GM21367 (cell line): ENCODE data around the gene FMN1.

Experiments
- ATAC-seq: cut with Tn5 transposase; IDR thresholded peaks from one replicate; pipeline ENCODE4 v1.9.1; 2021; ENCODE audit not compliant: unreplicated experiment

The FMN1 gene

GRCh38 chr15:32946210-32946609, 248.3 kb downstream of the FMN1 start:
- ATAC-seq = no peak

GRCh38 chr15:32944431-32944830, 250.1 kb downstream of the FMN1 start:
- no peak for ATAC-seq

DNA sequence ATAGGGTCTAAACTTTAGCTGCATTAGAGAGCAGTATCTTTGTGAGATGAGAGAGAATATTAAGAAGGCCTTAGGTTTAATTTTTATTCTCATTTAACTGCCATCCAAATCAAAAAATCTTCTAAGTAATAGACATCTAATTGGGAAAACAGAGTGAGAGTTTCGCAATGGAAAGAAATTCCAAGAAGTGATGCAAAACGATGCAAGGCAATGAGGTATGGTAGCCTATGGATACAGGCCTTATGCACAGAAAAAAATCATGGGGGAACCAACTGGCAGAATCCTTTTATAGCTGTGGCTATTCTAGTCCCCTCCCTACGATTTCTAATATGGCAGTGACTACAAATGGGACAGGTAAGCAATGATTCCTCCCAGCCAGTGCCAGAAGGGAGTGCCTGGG, 250.8 kb downstream of the FMN1 start:
- no peak for ATAC-seq

DNA sequence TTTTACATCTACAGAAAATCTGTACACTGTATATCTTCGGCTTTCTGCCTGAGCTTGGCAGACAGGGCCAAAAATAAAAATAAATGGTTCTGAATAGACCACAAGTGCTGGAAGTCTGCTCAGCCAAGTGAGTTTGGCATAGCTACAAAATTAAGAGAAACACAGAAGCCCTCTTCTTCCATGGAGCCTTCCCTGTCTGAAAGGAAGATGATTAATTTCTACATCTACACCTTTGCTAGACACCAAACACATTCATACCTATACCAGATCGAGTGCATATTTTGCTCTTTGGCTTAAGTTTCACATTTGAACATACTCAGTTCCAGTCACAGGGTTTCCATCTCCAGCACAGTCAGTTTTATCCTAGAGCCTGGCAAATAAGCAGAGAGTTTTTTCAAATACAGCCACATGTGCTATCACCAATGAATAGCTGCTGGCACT, 252.1 kb downstream of the FMN1 start:
- ATAC-seq = no peak

- ATAC-seq = no peak
Measured at GRCh38 chr15:32941823-32942222, 252.7 kb downstream of the FMN1 start.

DNA sequence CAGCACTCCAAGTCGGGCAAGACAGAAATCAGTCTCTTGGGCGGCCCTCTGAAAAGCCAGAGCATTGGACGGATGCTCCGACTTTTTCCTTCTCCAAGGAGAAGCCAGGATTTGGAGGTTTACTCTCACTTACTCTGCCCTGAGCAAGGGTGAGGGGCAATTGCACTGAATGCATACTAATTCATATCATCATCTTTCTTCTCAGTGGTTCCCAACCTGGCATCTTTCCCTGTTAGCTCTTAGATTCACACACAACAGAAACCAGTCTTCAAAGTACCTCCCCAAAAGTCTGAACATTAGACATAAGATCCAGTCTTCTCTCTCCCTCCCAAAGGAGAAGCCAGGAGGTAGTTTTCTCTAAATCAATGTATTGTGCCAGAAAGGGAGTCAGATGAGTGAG, 257.5 kb downstream of the FMN1 start:
- ATAC-seq = no peak

DNA sequence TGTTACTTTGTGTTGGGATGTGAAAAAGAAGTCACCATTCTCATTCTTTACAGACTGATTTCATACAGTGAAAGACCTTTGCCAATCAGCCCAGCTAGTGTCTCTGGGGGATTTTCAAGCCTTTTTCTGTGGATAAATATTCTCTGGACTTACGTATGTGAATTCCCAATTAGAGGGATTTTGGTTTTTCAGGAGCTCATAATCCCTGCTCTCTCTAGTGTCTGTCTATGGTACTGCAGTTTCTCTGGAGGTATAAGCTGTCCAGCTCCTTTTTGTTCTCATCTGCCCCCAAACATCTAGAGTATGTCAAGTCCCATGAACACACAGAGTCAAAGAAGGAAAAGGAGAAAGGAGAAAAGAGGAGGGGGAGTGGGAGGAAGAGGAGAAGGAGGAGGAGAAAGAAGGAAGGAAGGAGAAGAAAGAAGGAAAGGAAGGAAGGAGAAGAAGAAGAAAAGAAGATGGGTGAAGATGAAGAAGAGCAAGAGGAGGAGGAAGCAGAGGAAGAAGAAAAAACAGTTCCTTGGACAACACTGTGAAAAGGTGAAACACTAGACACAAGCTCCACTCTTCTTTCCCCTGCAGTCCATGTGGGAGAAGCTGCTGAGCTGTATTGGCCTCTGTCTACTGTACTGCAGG, 258.1 kb downstream of the FMN1 start:
- peak; percentile 49 for ATAC-seq

GRCh38 chr15:32935139-32935538, 259.4 kb downstream of the FMN1 start:
- no peak for ATAC-seq

GRCh38 chr15:32933236-32933635, 261.3 kb downstream of the FMN1 start:
- no peak for ATAC-seq

DNA sequence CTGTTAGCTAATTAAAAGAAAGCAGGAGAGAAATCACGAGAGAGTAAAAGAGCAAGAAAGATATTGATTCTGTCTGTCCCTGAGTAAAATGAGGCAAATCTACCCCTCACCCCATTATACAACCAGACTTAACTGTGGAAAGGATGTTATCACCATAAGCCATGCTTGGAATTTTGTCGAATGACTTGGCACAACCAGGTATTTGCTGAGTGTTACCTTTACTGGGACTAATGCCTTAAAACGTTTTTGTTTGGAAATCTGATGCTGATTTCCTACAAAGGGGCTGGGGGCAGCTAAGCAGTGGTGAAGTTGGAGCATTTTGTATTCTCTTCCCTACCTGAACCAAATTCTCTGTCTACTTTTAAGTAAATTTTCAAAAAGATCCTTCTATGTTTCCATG, 265.6 kb downstream of the FMN1 start:
- ATAC-seq = no peak

DNA sequence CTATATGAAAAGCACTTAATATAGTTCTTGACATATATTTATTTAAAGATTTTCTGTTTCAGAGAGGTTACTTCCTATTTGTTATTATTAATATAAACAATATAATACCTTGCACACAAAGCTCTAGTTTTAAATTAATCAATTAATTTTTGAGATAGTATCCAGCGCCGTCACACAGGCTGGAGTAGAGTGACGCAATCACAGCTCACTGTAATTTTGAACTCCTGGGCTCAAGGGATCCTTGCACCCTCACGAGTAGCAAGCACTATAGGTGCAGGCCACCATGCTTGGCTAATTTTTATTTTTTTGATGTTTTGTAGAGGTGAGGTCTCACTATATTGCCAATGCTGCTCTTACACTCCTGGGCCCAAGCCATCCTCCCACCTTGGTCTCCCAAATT, 267.4 kb downstream of the FMN1 start:
- ATAC-seq = no peak

- no peak for ATAC-seq
Measured at GRCh38 chr15:32923176-32923575, 271.3 kb downstream of the FMN1 start.

GRCh38 chr15:32922541-32922940, 272.0 kb downstream of the FMN1 start:
- no peak for ATAC-seq

GRCh38 chr15:32919749-32920414, 274.6 kb downstream of the FMN1 start:
- no peak for ATAC-seq

- no peak for ATAC-seq
Measured at GRCh38 chr15:32918547-32918946, 276.0 kb downstream of the FMN1 start.

GRCh38 chr15:32910839-32911238, 283.7 kb downstream of the FMN1 start:
- ATAC-seq = no peak

GRCh38 chr15:32909431-32909830, 285.1 kb downstream of the FMN1 start:
- no peak for ATAC-seq

GRCh38 chr15:32908872-32909271, 285.6 kb downstream of the FMN1 start:
- ATAC-seq = peak; percentile 15

DNA sequence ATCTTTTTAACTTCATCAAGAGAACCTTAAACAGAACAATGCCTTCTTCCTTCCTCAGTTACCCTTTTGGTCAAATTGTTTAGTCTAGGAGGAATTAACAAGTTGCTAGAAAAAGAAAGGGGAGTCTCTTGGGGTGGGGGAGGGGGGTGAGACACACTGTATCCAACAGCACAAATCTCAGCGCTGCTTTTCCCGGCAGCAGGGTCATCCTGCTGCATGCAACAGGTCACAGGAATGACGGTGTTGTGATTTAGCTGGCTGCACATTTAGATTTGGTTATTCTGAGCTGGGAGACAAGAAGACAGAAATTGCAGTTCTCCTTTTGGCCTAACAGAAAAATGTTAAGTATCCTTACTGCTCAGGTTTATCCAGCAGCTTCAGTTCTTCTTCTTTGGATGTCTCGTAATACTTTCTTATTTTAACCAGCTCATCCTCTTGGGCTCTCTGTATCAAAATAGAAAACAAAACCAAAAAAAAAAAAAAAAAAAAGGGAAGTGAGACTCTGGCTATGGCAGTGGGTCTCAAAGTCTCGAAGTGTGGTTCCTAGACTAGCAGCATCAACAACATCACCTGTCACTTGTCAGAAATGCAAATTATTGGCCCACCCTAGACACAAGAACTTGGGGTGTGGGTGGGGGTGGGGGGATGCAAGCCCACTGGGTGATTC, 286.2 kb downstream of the FMN1 start:
- peak; percentile 73 for ATAC-seq

GRCh38 chr15:32905481-32905880, 289.0 kb downstream of the FMN1 start:
- ATAC-seq = no peak

- ATAC-seq = no peak
Measured at GRCh38 chr15:32904448-32904847, 290.1 kb downstream of the FMN1 start.

DNA sequence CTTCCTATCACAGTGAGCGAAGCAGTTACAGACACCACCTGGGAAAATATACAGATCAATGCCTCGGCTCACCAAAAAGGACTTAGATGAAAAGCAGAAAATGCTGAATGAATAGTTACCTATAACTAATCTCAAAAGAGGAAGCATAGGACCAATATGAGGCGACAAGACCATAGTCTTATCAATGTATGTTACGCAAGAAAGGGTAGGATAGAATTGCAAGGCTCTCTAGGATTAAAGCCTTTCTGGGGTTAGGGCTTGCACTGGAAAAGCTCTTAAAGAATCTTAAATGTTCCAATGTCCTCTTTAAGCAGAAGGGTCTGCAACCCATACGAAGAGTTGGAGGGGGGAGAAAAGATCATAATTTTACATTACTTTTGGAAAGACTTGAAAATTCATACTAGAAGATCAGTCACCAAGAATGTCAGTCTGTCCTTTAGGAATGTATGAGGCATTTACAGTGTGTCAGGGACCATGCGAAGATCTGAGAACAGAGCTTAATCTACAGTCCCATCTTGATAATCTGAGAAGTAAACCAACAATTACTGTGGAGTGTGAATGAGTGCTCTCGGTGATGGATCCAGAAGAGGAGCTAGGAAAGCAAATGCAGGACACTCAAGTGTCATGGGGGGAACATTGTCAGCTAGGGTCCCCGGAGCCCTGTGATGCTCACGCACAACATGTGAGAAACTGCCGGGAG, 290.8 kb downstream of the FMN1 start:
- ATAC-seq = no peak
